CD4-positive, alpha-beta T cell (primary cell): Measurements from ENCODE around the gene KCNS1. TPM values are rescaled to one million over a fixed set of nuclear protein-coding genes. Genes with fewer than 3 reads are reported as not detected.

Experiments
- ATAC-seq: fragments of 200-7000 bp; cut with Tn5 transposase; one replicate; pipeline ENCODE4 v1.10.0; 2022; ENCODE audit warnings: mild to moderate bottlenecking; ENCODE audit not compliant: poor library complexity
- CTCF ChIA-PET: fragments of 350-600 bp; sonication (Branson Sonifier 250); formaldehyde crosslinking; loops from one replicate; lab custom pipeline; 2021; ENCODE audit warnings: antibody characterized with exemption, inconsistent platforms; lab: Charles Lee
- POLR2A ChIA-PET: fragments of 350-600 bp; sonication (Branson Sonifier 250); formaldehyde crosslinking; loops from one replicate; lab custom pipeline; 2021; ENCODE audit warnings: antibody characterized with exemption, inconsistent platforms; lab: Charles Lee
- DNase-seq, 14 experiments: peaks; one replicate each; pipeline ENCODE4 v3.0.0-alpha.2; 2013 to 2020; ENCODE audit warnings: mixed read lengths in 2 of 14
- H3K27ac ChIP-seq, 2 donors: one replicate each; pipeline versions ENCODE4 v1.5.1 to v1.7.0; 2013; ENCODE audit warnings: low read length in 2 of 2, low read depth in 1 of 2, mild to moderate bottlenecking in 1 of 2
- H3K27me3 ChIP-seq, 2 experiments: 1 replicate in 1 of 2; 2 replicates in 1 of 2; pipeline versions ENCODE4 v1.6.1 to v1.7.0; 2013; ENCODE audit warnings: low read length in 2 of 2, control low read depth in 1 of 2, mild to moderate bottlenecking in 1 of 2, moderate library complexity in 1 of 2; ENCODE audit not compliant: insufficient read depth in 2 of 2, control insufficient read depth in 1 of 2
- H3K36me3 ChIP-seq: one replicate; pipeline ENCODE4 v1.6.1; 2013; ENCODE audit warnings: low read length, control low read depth; ENCODE audit not compliant: insufficient read depth
- H3K4me1 ChIP-seq: one replicate; pipeline ENCODE4 v1.6.1; 2013; ENCODE audit warnings: low read length, control low read depth; ENCODE audit not compliant: insufficient read depth
- H3K4me3 ChIP-seq: one replicate; pipeline ENCODE4 v1.5.1; 2013; ENCODE audit warnings: mild to moderate bottlenecking, low read length, moderate library complexity
- H3K9me3 ChIP-seq, 2 experiments: 1 replicate in 1 of 2; 2 replicates in 1 of 2; pipeline versions ENCODE4 v1.6.1 to v1.7.0; 2013; ENCODE audit warnings: low read length in 2 of 2, mild to moderate bottlenecking in 2 of 2, control low read depth in 1 of 2, moderate library complexity in 1 of 2; ENCODE audit not compliant: control insufficient read depth in 1 of 2, insufficient read depth in 1 of 2
- H3K27ac Mint-ChIP-seq: one replicate; pipeline ENCODE4 v1.8.0; 2020; ENCODE audit warnings: mixed read lengths
- H3K27me3 Mint-ChIP-seq: one replicate; pipeline ENCODE4 v1.8.0; 2021; ENCODE audit warnings: mixed read lengths
- H3K36me3 Mint-ChIP-seq: one replicate; pipeline ENCODE4 v1.8.0; 2021; ENCODE audit warnings: low read depth, mixed read lengths
- H3K4me1 Mint-ChIP-seq: one replicate; pipeline ENCODE4 v1.8.0; 2021; ENCODE audit warnings: low read depth, mixed read lengths
- H3K4me3 Mint-ChIP-seq: one replicate; pipeline ENCODE4 v1.8.0; 2020; ENCODE audit warnings: mild to moderate bottlenecking, mixed read lengths
- H3K9me3 Mint-ChIP-seq: one replicate; pipeline ENCODE4 v1.8.0; 2020; ENCODE audit warnings: mixed read lengths
- CTCF ChIP-seq: fragments of 200-600 bp; IDR thresholded peaks from one replicate; pipeline ENCODE4 v1.8.0; 2022; ENCODE audit warnings: antibody characterized with exemption, mild to moderate bottlenecking
- intact Hi-C, 2 experiments: fragments of 100-400 bp; cut with DNase I in 1 of 2; cut with micrococcal nuclease in 1 of 2; formaldehyde crosslinking; loops; one replicate each; pipeline versions ENCODE4 v1.15.1 to v1.9.0; 2023 to 2025; cut with DNase I, micrococcal nuclease
- total RNA-seq, 174 experiments: library from RNA in 2 of 174; stranded (reverse) in 2 of 174; gene quantifications; one replicate each; pipeline ENCODE4 v1.2.3 and lab custom pipeline; 2021 to 2026

The KCNS1 gene
- total RNA-seq, 2 experiments from 2014 or later, result not detected

GRCh38 chr20:45088247-45088646 is 12.7 kb downstream of the KCNS1 start:
- no peaks in the 10 kb centered on the region for H3K9me3 ChIP-seq
- H3K4me3 ChIP-seq, result no peak overlapping the region
- no peak overlapping the region for H3K4me3 Mint-ChIP-seq
- H3K36me3 ChIP-seq, result peaks cover 19% of the 10 kb centered on the region
- TF ChIP-seq CTCF, result no peak
- H3K27me3 ChIP-seq, result no peaks in the 10 kb centered on the region
- no peak for DNase-seq
- peaks cover 13% of the 10 kb centered on the region for H3K4me1 Mint-ChIP-seq
- ChIA-PET CTCF (no interaction called here), POLR2A (no interaction called here)
- no peaks in the 10 kb centered on the region for H3K9me3 Mint-ChIP-seq
- no peak for ATAC-seq
- H3K27me3 Mint-ChIP-seq, result no peaks in the 10 kb centered on the region
- no peak overlapping the region for H3K27ac ChIP-seq
- H3K27ac Mint-ChIP-seq, result no peak overlapping the region
- no peaks in the 10 kb centered on the region for H3K4me1 ChIP-seq
- intact Hi-C loops, result no loop called here
- peaks cover 62% of the 10 kb centered on the region for H3K36me3 Mint-ChIP-seq

GRCh38 chr20:45087814-45088213 is 13.1 kb downstream of the KCNS1 start:
- no peak overlapping the region for H3K4me3 Mint-ChIP-seq
- ChIA-PET POLR2A (no interaction called here), CTCF (no interaction called here)
- H3K27ac Mint-ChIP-seq, result no peak overlapping the region
- Histone ChIP-seq H3K9me3 (peaks cover 0 to 2% of the 10 kb centered on the region in 2 experiments), H3K27me3 (no peaks in the 10 kb centered on the region), H3K4me1 (no peaks in the 10 kb centered on the region), H3K4me3 (no peak overlapping the region), H3K36me3 (peaks cover 23% of the 10 kb centered on the region), H3K27ac (no peak overlapping the region)
- DNase-seq, result no peak
- no peak for TF ChIP-seq CTCF
- peaks cover 13% of the 10 kb centered on the region for H3K4me1 Mint-ChIP-seq
- H3K9me3 Mint-ChIP-seq, result no peaks in the 10 kb centered on the region
- H3K36me3 Mint-ChIP-seq, result peaks cover 66% of the 10 kb centered on the region
- no peak for ATAC-seq
- intact Hi-C loops, result no loop called here
- no peaks in the 10 kb centered on the region for H3K27me3 Mint-ChIP-seq

GRCh38 chr20:45087097-45087790 is 13.7 kb downstream of the KCNS1 start:
- H3K9me3 ChIP-seq, result peaks cover 0 to 7% of the 10 kb centered on the region in 2 experiments
- H3K27ac ChIP-seq, result no peak overlapping the region
- DNase-seq, result no peak
- ChIA-PET CTCF (interaction anchor here (1.3 kb wide), 1 partner anchor 43 kb away, joined by 4 read pairs; no protein-coding TSS in a partner anchor), POLR2A (no interaction called here)
- no peaks in the 10 kb centered on the region for H3K27me3 Mint-ChIP-seq
- H3K36me3 Mint-ChIP-seq, result peaks cover 72% of the 10 kb centered on the region
- H3K4me3 Mint-ChIP-seq, result no peak overlapping the region
- H3K4me1 ChIP-seq, result no peaks in the 10 kb centered on the region
- no peak for TF ChIP-seq CTCF
- no peaks in the 10 kb centered on the region for H3K27me3 ChIP-seq
- ATAC-seq, result no peak
- H3K27ac Mint-ChIP-seq, result no peak overlapping the region
- intact Hi-C loops, result no loop called here
- peaks cover 29% of the 10 kb centered on the region for H3K36me3 ChIP-seq
- H3K4me1 Mint-ChIP-seq, result peaks cover 13% of the 10 kb centered on the region
- no peaks in the 10 kb centered on the region for H3K9me3 Mint-ChIP-seq
- H3K4me3 ChIP-seq, result no peak overlapping the region
